ENCODE results near the gene SLFNL1.

SLFNL1 gene

GRCh38 chr1:40986328-40986783 lies 35.2 kb downstream of the SLFNL1 start:
- DNase-seq (ENCODE audit: low spot score), result no peak

DNA sequence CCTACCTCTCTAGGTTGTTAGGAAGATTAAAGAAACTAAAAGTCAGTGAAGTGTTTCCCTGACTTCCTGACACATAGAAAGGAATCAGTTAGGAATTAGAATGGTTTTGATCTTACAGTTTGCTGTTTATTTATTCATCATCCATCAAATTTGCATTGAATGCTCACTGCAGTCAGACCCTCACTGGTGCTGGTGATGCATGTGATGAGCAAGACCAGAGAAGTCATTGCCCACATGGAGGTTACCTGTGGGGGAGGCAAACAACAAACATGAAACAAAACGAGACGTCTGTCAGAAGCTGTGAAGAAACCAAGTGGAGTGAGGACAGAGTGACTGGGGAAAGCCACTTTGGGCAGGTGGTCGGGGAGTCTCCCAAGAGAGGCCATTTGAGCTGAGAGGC lies 35.6 kb downstream of the SLFNL1 start:
- no peak for DNase-seq (ENCODE audit: low spot score)

GRCh38 chr1:40985161-40985560 lies 36.4 kb downstream of the SLFNL1 start:
- no peak for DNase-seq (ENCODE audit: low spot score)

- DNase-seq (ENCODE audit: low spot score), result no peak
These were observed 37.0 kb downstream of the SLFNL1 start for GRCh38 chr1:40984531-40984930.

DNA sequence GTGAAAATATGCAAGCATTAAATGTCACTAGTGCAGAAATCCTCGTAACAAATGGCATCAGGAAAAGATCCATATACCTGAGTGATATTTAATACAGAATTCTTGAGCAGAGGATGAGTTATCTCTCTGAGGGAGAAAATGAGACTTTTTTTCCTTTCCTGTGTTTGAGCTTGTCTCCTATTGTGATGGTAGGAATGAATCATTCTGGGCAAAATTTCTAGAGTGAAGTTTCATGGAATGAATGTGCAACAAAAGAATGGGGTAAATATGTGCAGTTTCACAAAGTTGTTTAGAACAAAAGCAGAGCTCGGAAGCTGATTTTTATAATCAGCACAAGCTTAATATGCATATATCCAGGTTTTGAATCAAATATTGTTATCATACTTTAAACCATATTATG lies 37.5 kb downstream of the SLFNL1 start:
- no peak for DNase-seq (ENCODE audit: low spot score)

- DNase-seq (ENCODE audit: low spot score), result no peak
These were observed 38.2 kb downstream of the SLFNL1 start for GRCh38 chr1:40983286-40983685.

GRCh38 chr1:40982721-40983120 lies 38.8 kb downstream of the SLFNL1 start:
- no peak for DNase-seq (ENCODE audit: low spot score)

DNA sequence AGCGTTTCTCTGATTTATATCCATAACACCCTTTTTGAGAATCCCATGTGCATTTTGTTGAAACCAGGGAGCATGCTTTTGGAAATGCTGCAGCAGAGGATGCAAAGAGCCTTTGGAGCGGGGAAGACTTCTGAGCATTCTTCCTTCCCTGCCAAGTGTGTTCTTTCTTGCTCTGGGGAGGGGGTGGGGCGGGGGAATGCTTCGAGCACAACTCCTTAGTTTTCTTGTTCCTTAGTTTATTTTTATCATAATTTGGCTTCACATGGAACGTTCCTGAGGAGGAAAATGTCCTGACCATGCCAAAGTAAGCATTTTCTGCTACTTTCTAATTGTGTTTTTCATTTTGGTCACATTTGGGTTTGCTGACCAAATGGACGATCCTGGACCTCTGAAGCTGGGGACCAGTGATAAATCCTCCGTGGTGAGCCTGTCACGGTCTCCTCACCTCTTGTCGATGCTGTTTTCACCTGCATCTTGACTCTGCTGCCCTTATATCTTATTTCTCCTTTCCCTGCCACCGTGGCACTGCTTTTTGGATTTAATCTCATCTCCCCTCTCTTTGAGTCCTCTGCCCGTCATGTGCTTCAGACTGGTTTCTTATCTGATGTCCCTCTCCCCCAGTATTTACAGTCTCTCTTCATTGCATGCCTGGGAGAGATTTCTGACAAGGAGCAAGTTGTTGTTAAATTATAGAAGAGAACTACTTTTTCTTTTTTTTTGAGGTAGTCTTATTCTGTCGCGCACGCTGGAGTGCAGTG lies 39.7 kb downstream of the SLFNL1 start:
- no peak for DNase-seq (ENCODE audit: low spot score)

- no peak for DNase-seq (ENCODE audit: low spot score)
These were observed 40.9 kb downstream of the SLFNL1 start for GRCh38 chr1:40980453-40981121.

DNA sequence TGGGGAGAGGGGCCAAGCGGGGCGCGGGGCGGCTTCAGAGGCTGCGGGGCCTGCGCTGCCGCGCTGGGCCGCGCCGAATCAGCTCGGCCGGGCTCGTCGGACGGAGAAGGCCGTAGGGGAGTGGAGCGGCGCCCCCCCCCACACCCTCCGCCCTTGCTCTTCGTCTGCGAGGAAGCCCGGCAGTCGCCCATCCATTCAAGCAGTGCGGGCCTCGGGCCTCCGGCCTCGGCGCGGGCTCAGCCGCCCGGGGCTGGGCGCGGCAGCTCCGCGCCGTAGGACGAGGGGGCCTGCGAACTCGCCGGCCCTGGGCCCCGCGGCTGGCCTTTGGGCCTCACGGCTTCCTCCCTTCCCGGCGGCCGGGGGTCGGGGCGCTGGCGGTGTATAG lies 41.5 kb downstream of the SLFNL1 start:
- no peak for DNase-seq (ENCODE audit: low spot score)

DNA sequence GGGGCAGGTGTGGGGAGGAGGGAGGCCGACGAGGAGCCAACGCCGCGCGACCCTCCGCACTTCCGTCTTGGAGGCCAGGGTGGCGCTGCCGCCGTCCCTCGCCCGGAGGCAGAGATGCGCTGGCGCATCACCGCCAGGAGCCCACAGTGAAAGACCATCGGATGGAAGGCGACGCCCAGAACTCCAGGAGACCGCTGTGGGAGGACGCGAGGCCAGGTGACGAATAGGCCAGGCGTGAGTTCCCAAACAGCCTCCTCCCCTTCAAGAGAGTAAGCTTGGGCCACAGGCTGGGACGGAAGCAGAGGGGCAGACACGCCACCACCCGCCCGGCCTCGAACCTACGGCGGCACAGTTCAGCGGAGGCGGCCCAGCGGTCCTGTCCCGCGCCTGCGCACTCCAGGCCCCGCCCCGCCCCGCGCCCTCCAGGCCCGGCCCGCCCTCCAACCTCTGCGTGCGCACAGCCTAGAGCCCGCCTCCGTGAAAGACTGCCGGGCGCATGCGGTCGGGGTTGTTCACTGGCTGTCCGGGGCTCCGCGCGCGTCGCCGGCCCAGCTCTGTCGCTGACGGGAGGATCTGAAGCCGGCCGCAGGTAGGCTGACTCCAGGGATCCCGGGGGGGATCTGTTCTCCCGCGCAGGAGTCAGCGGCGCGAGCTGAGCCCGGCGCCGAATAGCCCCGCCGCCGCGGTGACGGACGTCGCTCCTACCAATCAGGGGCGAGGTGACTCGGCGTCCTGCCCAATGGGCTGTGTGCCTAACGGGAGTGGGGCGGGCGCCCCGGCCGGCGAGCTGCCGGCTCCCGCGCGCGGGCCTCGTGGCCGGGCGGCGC lies 42.1 kb downstream of the SLFNL1 start, which contains the start of gene CTPS1:
CTPS1 (plus strand) TSS at position 456 of the 827 bp plus-strand sequence. CDS start 3,595 bp downstream, outside the sequence.
- peak; percentile 99 for DNase-seq (ENCODE audit: low spot score)

GRCh38 chr1:40978886-40979240 lies 42.7 kb downstream of the SLFNL1 start:
- DNase-seq (ENCODE audit: low spot score), result no peak

DNA sequence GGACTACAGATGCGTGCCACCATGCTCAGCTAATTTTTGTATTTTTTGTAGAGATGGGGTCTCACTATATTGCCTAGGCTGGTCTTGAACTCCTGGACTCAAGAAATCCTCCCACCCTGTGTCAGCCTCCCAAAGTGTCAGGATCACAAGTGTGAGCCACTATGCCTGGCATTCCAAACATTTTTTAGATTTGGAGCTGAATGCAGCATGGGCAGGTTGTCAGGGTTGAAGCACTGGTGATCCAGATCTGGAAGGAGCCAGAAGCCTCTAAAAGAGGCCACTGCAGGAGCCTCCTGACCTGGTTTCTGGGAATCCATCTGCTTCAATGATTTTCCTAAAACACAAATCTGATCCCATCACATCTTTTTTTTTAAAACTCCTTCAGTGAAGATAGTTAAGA lies 43.8 kb downstream of the SLFNL1 start:
- DNase-seq (ENCODE audit: low spot score), result no peak

DNA sequence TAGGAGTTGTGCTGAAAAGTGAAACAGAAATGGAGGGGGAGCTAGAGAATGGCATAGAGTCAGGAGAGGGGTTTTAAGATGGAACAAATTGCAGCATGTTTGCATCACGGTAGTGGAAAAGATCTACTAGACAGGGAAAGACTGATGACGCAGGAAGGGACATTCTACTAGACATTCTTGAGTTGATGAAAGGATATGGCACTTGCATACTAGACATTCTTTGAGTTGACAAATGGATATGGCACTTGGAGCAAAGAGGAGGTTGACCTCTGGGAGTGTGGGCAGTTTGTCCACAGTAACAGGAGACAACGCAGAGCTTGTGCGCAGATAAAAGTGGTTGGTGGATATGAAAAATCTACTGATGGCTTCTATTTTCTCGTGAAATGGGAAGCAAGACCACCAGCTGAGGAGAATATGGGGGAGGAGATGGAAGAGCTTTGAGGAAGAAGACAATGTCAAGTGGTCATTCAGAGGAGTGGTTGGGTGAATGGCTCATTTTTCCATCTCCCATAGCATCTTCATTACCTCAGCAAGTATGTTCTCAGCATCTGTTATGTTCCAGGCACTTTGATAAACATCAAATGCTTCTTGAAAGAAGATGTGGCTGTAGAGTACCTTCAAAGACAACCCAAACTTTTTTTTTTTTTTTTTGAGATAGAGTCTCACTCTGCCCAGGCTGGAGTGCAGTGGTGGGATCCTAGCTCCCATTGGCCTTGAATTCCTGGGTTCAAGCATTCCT lies 44.4 kb downstream of the SLFNL1 start:
- DNase-seq (ENCODE audit: low spot score), result no peak

DNA sequence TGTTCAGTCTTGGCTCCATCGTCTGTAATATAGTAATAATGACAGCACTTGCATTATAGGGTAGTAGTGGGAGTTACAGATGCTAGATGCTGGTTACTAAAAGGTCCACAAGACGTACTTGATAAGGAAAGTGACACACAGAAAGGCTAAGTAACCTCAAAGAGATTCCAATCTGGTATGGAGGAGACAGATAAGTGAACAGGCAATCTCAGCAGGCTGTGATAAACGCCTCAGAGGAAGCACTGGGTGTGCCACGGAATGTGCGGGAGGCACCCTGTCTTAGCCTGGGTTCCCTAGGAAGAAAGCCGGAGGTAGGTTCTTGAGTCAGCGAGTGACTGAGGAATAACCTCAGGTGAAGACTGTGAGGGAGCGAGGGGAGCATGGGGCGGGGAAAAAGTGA lies 46.6 kb downstream of the SLFNL1 start:
- DNase-seq (ENCODE audit: low spot score), result no peak

DNA sequence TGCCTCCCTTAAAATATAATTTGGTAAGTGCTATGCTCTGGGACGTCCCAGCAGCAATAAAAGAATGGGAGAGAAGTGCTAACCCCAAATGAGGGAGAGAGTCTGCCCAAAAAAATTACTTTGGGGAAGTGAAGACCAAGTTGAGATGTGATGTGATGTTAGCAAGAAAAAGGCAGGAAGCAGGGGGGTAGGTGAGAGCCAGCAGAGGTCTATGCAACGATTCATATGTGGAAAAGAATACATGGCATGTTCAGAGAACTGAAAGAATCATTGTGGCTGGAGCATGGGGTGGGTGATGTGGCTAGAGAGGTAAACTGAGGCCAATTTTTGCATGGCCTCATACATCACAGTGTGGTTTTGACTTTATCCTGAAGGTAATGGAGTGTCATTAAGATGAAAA lies 47.6 kb downstream of the SLFNL1 start:
- DNase-seq (ENCODE audit: low spot score), result no peak

- no peak for DNase-seq (ENCODE audit: low spot score)
These were observed 49.6 kb downstream of the SLFNL1 start for GRCh38 chr1:40971966-40972365.

DNA sequence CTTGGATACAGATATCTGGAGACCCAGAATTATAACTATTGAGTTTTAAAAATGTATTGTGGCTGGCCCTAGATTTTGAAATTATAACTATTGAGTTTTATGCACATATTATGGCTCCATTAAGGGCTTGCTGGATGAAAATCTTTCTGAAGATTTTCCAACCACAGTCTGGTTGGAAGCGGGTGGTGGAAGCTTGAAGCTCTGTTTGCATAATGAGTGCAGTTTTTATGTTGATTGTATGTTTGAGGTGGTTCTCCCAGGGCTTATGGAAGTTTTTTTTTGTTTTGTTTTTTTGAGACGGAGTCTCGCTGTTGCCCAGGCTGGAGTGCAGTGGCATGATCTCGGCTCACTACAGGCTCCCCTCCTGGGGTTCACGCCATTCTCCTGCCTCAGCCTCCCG lies 52.1 kb downstream of the SLFNL1 start:
- DNase-seq (ENCODE audit: low spot score), result no peak

DNA sequence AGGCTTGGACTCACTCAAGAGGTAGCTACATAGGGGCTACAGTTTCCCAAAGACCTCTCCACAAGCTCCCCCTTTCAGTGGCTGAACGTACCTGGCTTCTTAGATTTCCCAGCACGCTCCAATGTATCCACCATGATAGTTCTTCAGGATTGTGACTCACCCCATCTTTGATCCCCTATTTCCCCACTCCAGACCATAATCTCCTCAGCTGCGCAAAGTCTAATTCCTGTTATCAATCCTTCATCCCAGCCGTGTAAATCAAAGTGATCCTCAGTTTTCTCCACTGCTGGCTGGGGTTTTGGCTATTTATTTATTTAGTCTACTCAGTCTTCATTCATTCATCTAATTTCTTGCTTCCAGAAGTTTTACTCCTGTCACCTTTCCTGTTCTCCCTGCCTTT lies 55.1 kb downstream of the SLFNL1 start:
- no peak for DNase-seq (ENCODE audit: low spot score)
